Loucy (cell line): Measurements from ENCODE around the gene TEDC2.

Source experiments
- H2AFZ ChIP-seq: fragments of 200-600 bp; sonication (generic); 2 replicates; pipeline ENCODE4 v1.6.0; 2016; ENCODE audit warnings: antibody characterized with exemption, mild to moderate bottlenecking, low read length, moderate library complexity
- H3F3A ChIP-seq: fragments of 200-600 bp; 2 replicates; pipeline ENCODE4 v1.6.0; 2016; ENCODE audit warnings: antibody characterized with exemption, low read depth, mild to moderate bottlenecking
- H3K27me3 ChIP-seq: fragments of 200-600 bp; sonication (generic); 2 replicates; pipeline ENCODE4 v1.6.1; 2014; ENCODE audit warnings: low read length, mild to moderate bottlenecking; ENCODE audit not compliant: insufficient read depth, poor library complexity, severe bottlenecking
- H3K36me3 ChIP-seq: fragments of 200-600 bp; sonication (generic); 2 replicates; pipeline ENCODE4 v1.6.1; 2016; ENCODE audit warnings: low read length; ENCODE audit not compliant: insufficient read depth
- H3K4me1 ChIP-seq: fragments of 200-600 bp; sonication (generic); 2 replicates; pipeline ENCODE4 v1.5.1; 2014; ENCODE audit warnings: low read length, mild to moderate bottlenecking; ENCODE audit not compliant: insufficient read depth, poor library complexity, severe bottlenecking
- H3K4me2 ChIP-seq: fragments of 200-600 bp; sonication (generic); 2 replicates; pipeline ENCODE4 v1.6.0; 2014; ENCODE audit warnings: antibody characterized with exemption, low read length, low read depth, mild to moderate bottlenecking; ENCODE audit not compliant: poor library complexity, severe bottlenecking
- H3K4me3 ChIP-seq: fragments of 200-600 bp; sonication (generic); 2 replicates; pipeline ENCODE4 v1.5.1; 2014; ENCODE audit warnings: low read length, mild to moderate bottlenecking, mixed read lengths; ENCODE audit not compliant: poor library complexity, severe bottlenecking
- H3K79me2 ChIP-seq: fragments of 200-600 bp; sonication (generic); 2 replicates; pipeline ENCODE4 v1.6.1; 2014; ENCODE audit warnings: low read length; ENCODE audit not compliant: insufficient read depth
- H3K9ac ChIP-seq: fragments of 200-600 bp; sonication (generic); 2 replicates; pipeline ENCODE4 v1.6.0; 2014; ENCODE audit warnings: mild to moderate bottlenecking, low read depth, low read length, moderate library complexity; ENCODE audit not compliant: poor library complexity, severe bottlenecking
- H3K9me2 ChIP-seq: fragments of 200-600 bp; sonication (generic); replicated peaks from 2 replicates; pipeline ENCODE4 v1.6.1; 2016; ENCODE audit warnings: low read depth, low read length, mixed read lengths
- H3K9me3 ChIP-seq: fragments of 200-600 bp; sonication (generic); 2 replicates; pipeline ENCODE4 v1.6.1; 2014; ENCODE audit warnings: mild to moderate bottlenecking, antibody characterized with exemption, low read length, low read depth; ENCODE audit not compliant: insufficient read depth
- H4K20me1 ChIP-seq: fragments of 200-600 bp; sonication (generic); 2 replicates; pipeline ENCODE4 v1.6.0; 2014; ENCODE audit warnings: antibody characterized with exemption, low read length, mild to moderate bottlenecking; ENCODE audit not compliant: insufficient read depth, poor library complexity, severe bottlenecking
- EZH2phosphoT487 ChIP-seq: fragments of 200-600 bp; IDR thresholded peaks from 2 replicates; pipeline ENCODE4 v1.6.1; 2018; ENCODE audit warnings: antibody characterized with exemption, mild to moderate bottlenecking, moderate library complexity, borderline replicate concordance
- TF ChIP-seq, protein P1 (sequence below): fragments of 200-600 bp; sonication (generic); conservative IDR thresholded peaks from 2 replicates; pipeline ENCODE4 v1.5.1; 2014; ENCODE audit warnings: mild to moderate bottlenecking, antibody characterized with exemption, low read length

The TEDC2 gene

DNA sequence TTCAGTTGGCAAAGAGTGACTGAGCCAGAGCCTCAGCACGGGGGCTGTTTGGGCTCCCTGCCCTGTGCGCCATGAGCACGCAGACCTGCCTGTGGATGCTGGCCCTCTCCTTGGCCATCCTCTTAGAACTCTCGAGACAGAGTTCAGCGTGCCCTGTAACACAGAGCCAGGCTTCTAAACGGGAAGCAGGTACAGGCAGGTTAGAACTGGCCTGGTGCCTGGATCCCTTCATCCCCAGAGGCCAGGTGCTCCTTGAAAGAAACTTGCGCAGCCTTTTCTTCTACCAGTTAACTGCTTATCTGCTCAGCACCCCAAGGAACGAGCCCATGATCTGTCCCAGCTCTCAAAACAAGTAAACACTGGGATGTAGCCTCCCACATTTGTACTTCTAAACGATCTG, 23.8 kb upstream of the TEDC2 start:
- no peak overlapping the region for H3K9ac ChIP-seq
- H3K36me3 ChIP-seq, result peaks cover 34% of the 10 kb centered on the region; the same call in 1 of the 2 replicates
- H4K20me1 ChIP-seq, result no peaks in the 10 kb centered on the region

GRCh38 chr16:2437032-2437790, 22.7 kb upstream of the TEDC2 start:
- Histone ChIP-seq H3K36me3 (peaks cover 34% of the 10 kb centered on the region; the same call in 1 of the 2 replicates), H3K9me3 (no peaks in the 10 kb centered on the region), H3K27me3 (no peaks in the 10 kb centered on the region), H3K79me2 (peaks cover 12% of the 10 kb centered on the region), H4K20me1 (no peaks in the 10 kb centered on the region), H3K4me2 (no peak overlapping the region), H3K4me1 (no peaks in the 10 kb centered on the region), H3F3A (no peaks in the 10 kb centered on the region), H3K9me2 (no peaks in the 10 kb centered on the region), H3K4me3 (no peak overlapping the region), H3K9ac (no peak overlapping the region), H2AFZ (no peak overlapping the region)
- TF ChIP-seq, protein P1, sequence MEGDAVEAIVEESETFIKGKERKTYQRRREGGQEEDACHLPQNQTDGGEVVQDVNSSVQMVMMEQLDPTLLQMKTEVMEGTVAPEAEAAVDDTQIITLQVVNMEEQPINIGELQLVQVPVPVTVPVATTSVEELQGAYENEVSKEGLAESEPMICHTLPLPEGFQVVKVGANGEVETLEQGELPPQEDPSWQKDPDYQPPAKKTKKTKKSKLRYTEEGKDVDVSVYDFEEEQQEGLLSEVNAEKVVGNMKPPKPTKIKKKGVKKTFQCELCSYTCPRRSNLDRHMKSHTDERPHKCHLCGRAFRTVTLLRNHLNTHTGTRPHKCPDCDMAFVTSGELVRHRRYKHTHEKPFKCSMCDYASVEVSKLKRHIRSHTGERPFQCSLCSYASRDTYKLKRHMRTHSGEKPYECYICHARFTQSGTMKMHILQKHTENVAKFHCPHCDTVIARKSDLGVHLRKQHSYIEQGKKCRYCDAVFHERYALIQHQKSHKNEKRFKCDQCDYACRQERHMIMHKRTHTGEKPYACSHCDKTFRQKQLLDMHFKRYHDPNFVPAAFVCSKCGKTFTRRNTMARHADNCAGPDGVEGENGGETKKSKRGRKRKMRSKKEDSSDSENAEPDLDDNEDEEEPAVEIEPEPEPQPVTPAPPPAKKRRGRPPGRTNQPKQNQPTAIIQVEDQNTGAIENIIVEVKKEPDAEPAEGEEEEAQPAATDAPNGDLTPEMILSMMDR, result no peak
- TF ChIP-seq EZH2phosphoT487, result no peak

More for the DNA sequence above, 23.8 kb upstream of the TEDC2 start:
- no peaks in the 10 kb centered on the region for H3K9me2 ChIP-seq
- H3K4me2 ChIP-seq, result no peak overlapping the region
- H3K9me3 ChIP-seq, result no peaks in the 10 kb centered on the region
- no peaks in the 10 kb centered on the region for H3K27me3 ChIP-seq
- no peak overlapping the region for H3K4me3 ChIP-seq
- H2AFZ ChIP-seq, result no peak overlapping the region
- peaks cover 3% of the 10 kb centered on the region for H3K4me1 ChIP-seq
- H3K79me2 ChIP-seq, result peaks cover 23% of the 10 kb centered on the region
- TF ChIP-seq EZH2phosphoT487, result no peak
- H3F3A ChIP-seq, result no peaks in the 10 kb centered on the region

DNA sequence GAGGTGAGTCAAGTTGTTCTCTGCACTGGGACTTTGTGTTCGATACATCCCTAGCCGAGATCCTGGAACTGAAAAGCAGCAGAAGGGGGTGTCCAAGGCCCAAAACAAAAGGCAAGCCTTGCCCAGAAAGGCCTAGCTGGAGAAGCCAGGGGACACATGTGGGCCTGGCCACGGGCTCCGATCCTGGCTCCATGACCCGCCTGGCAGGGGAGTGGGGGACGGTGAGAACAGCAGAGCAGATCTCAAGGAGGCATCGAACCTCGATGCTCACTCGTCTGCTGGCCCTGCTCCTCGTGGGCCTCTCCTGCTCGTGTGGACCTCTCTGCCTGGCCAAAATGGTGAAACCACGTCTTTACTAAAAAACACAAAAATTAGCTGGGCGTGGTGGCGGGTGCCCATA, 21.8 kb upstream of the TEDC2 start:
- peaks cover 3% of the 10 kb centered on the region; the same call in 1 of the 2 replicates for H3K79me2 ChIP-seq
- TF ChIP-seq, protein P1, result no peak
- no peak for TF ChIP-seq EZH2phosphoT487
- no peaks in the 10 kb centered on the region for H3F3A ChIP-seq
- no peak overlapping the region for H3K9ac ChIP-seq
- H4K20me1 ChIP-seq, result no peaks in the 10 kb centered on the region
- no peak overlapping the region for H2AFZ ChIP-seq
- no peaks in the 10 kb centered on the region for H3K27me3 ChIP-seq
- no peak overlapping the region for H3K4me2 ChIP-seq
- H3K9me3 ChIP-seq, result no peaks in the 10 kb centered on the region
- H3K4me3 ChIP-seq, result no peak overlapping the region
- H3K4me1 ChIP-seq, result no peaks in the 10 kb centered on the region
- H3K9me2 ChIP-seq, result no peaks in the 10 kb centered on the region
- peaks cover 28% of the 10 kb centered on the region; the same call in 1 of the 2 replicates for H3K36me3 ChIP-seq
